Natural killer cell (primary cell): ENCODE measurements around the gene EMP2. TPM values are rescaled to one million over a fixed set of nuclear protein-coding genes. Genes with fewer than 3 reads are reported as not detected.

Experiments
- ATAC-seq, 3 donors: fragments of 150-1000 bp in 2 of 3; fragments of 200-7000 bp in 1 of 3; cut with Tn5 transposase; 1 replicate in 1 of 3; 2 replicates in 2 of 3; pipeline ENCODE4 v1.10.0; 2021; ENCODE audit warnings: mild to moderate bottlenecking in 2 of 3, moderate library complexity in 2 of 3
- DNase-seq, 2 donors: peaks; one replicate each; pipeline versions ENCODE4 v3.0.0 to v3.0.0-alpha.2; 2013 to 2021; ENCODE audit warnings: mixed read lengths in 1 of 2
- H3K27ac ChIP-seq: one replicate; pipeline ENCODE4 v1.5.1; 2013; ENCODE audit warnings: mild to moderate bottlenecking, low read length
- H3K27me3 ChIP-seq: one replicate; pipeline ENCODE4 v1.6.1; 2013; ENCODE audit warnings: low read length; ENCODE audit not compliant: control insufficient read depth, insufficient read depth
- H3K36me3 ChIP-seq: one replicate; pipeline ENCODE4 v1.6.1; 2013; ENCODE audit warnings: low read length; ENCODE audit not compliant: control insufficient read depth, insufficient read depth
- H3K4me1 ChIP-seq: one replicate; pipeline ENCODE4 v1.6.1; 2013; ENCODE audit warnings: low read length; ENCODE audit not compliant: control insufficient read depth, insufficient read depth
- H3K4me3 ChIP-seq: one replicate; pipeline ENCODE4 v1.5.1; 2013; ENCODE audit warnings: low read length
- H3K9me3 ChIP-seq: one replicate; pipeline ENCODE4 v1.6.1; 2013; ENCODE audit warnings: low read length; ENCODE audit not compliant: control insufficient read depth, insufficient read depth
- H3K27ac Mint-ChIP-seq, 2 donors: one replicate each; pipeline ENCODE4 v1.8.0; 2022; ENCODE audit warnings: mild to moderate bottlenecking in 2 of 2, mixed read lengths in 2 of 2, moderate library complexity in 1 of 2
- H3K27me3 Mint-ChIP-seq, 2 donors: one replicate each; pipeline ENCODE4 v1.8.0; 2022; ENCODE audit warnings: low read depth in 2 of 2, mixed read lengths in 2 of 2
- H3K36me3 Mint-ChIP-seq: one replicate; pipeline ENCODE4 v1.8.0; 2022; ENCODE audit warnings: mixed read lengths
- H3K4me1 Mint-ChIP-seq, 2 donors: one replicate each; pipeline ENCODE4 v1.8.0; 2022; ENCODE audit warnings: mixed read lengths in 2 of 2
- H3K4me3 Mint-ChIP-seq: one replicate; pipeline ENCODE4 v1.8.0; 2022; ENCODE audit warnings: mild to moderate bottlenecking, moderate library complexity, mixed read lengths
- H3K9me3 Mint-ChIP-seq, 2 donors: one replicate each; pipeline ENCODE4 v1.8.0; 2022; ENCODE audit warnings: mixed read lengths in 2 of 2
- WGBS: methylation state at CpG from one replicate; pipeline ENCODE4 v1.1.7; 2013; ENCODE audit warnings: missing lambda C conversion rate; ENCODE audit not compliant: insufficient coverage; 5-methylcytosine and 5-hydroxymethylcytosine counted together
- intact Hi-C: fragments of 100-400 bp; cut with micrococcal nuclease; formaldehyde crosslinking; loops from one replicate; pipeline ENCODE4 v1.14.2; 2022
- total RNA-seq, 4 donors: library from RNA; stranded (reverse); fragments of 120-200 nt in 1 of 4; gene quantifications; one replicate each; pipeline versions ENCODE4 v1.2.3 to v1.2.4, GENCODE V29; 2013 to 2022
- TF ChIP-seq, protein P1 (sequence below): fragments of 200-600 bp; IDR thresholded peaks from one replicate; pipeline ENCODE4 v1.8.0; 2022; ENCODE audit warnings: antibody characterized with exemption

The EMP2 gene
- total RNA-seq, 3 donors from 2014 or later (not counting 1 experiment from before 2014, with no cell fraction given): not detected

GRCh38 chr16:10558746-10559641 is 21.4 kb downstream of the EMP2 start:
- intact Hi-C loops: no loop called here
- TF ChIP-seq, protein P1, sequence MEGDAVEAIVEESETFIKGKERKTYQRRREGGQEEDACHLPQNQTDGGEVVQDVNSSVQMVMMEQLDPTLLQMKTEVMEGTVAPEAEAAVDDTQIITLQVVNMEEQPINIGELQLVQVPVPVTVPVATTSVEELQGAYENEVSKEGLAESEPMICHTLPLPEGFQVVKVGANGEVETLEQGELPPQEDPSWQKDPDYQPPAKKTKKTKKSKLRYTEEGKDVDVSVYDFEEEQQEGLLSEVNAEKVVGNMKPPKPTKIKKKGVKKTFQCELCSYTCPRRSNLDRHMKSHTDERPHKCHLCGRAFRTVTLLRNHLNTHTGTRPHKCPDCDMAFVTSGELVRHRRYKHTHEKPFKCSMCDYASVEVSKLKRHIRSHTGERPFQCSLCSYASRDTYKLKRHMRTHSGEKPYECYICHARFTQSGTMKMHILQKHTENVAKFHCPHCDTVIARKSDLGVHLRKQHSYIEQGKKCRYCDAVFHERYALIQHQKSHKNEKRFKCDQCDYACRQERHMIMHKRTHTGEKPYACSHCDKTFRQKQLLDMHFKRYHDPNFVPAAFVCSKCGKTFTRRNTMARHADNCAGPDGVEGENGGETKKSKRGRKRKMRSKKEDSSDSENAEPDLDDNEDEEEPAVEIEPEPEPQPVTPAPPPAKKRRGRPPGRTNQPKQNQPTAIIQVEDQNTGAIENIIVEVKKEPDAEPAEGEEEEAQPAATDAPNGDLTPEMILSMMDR: no peak
- Mint-ChIP-seq H3K4me1 (no peaks in the 10 kb centered on the region), H3K9me3 (no peaks in the 10 kb centered on the region), H3K4me3 (no peak overlapping the region), H3K27ac (no peak overlapping the region), H3K27me3 (peaks cover 0 to 17% of the 10 kb centered on the region in 2 donors), H3K36me3 (no peaks in the 10 kb centered on the region)
- ATAC-seq (no peak), DNase-seq (no peak)
- H3K4me1 ChIP-seq: no peaks in the 10 kb centered on the region
- 90% methylated on average over 25 of the region's 25 CpGs for WGBS
- no peak overlapping the region for H3K27ac ChIP-seq
- H3K27me3 ChIP-seq: no peaks in the 10 kb centered on the region
- H3K36me3 ChIP-seq: no peaks in the 10 kb centered on the region
- no peaks in the 10 kb centered on the region for H3K9me3 ChIP-seq
- H3K4me3 ChIP-seq: no peak overlapping the region

GRCh38 chr16:10558305-10558704 is 22.1 kb downstream of the EMP2 start:
- H3K36me3 ChIP-seq: no peaks in the 10 kb centered on the region
- H3K4me3 Mint-ChIP-seq: no peak overlapping the region
- no peaks in the 10 kb centered on the region for H3K9me3 ChIP-seq
- H3K9me3 Mint-ChIP-seq: no peaks in the 10 kb centered on the region
- no peaks in the 10 kb centered on the region for H3K27me3 ChIP-seq
- intact Hi-C loops: no loop called here
- no peak overlapping the region for H3K27ac Mint-ChIP-seq
- no peaks in the 10 kb centered on the region for H3K4me1 ChIP-seq
- H3K36me3 Mint-ChIP-seq: no peaks in the 10 kb centered on the region
- H3K4me3 ChIP-seq: no peak overlapping the region
- peaks cover 0 to 17% of the 10 kb centered on the region in 2 donors for H3K27me3 Mint-ChIP-seq
- ATAC-seq: no peak
- H3K27ac ChIP-seq: no peak overlapping the region
- 93% methylated on average over 7 of the region's 7 CpGs for WGBS
- no peak for DNase-seq
- peaks cover 2 to 5% of the 10 kb centered on the region in 2 donors for H3K4me1 Mint-ChIP-seq
- TF ChIP-seq, protein P1: no peak

GRCh38 chr16:10557750-10558149 is 22.6 kb downstream of the EMP2 start:
- Mint-ChIP-seq H3K36me3 (no peaks in the 10 kb centered on the region), H3K4me3 (no peak overlapping the region), H3K27me3 (peaks cover 0 to 17% of the 10 kb centered on the region in 2 donors), H3K4me1 (peaks cover 8 to 11% of the 10 kb centered on the region in 2 donors), H3K9me3 (no peaks in the 10 kb centered on the region), H3K27ac (no peak overlapping the region)
- Histone ChIP-seq H3K4me3 (no peak overlapping the region), H3K36me3 (no peaks in the 10 kb centered on the region), H3K27me3 (no peaks in the 10 kb centered on the region), H3K27ac (no peak overlapping the region), H3K9me3 (no peaks in the 10 kb centered on the region), H3K4me1 (no peaks in the 10 kb centered on the region)
- DNase-seq: no peak
- intact Hi-C loops: no loop called here
- 83% methylated on average over 5 of the region's 5 CpGs for WGBS
- TF ChIP-seq, protein P1: no peak
- ATAC-seq: no peak
